Hepatic stellate cell (primary cell): ENCODE data around the gene PNKP.

Experiments used
- DNase-seq: peaks from one replicate; pipeline ENCODE4 v3.0.0; 2011; ENCODE audit warnings: low spot score

The PNKP gene

DNA sequence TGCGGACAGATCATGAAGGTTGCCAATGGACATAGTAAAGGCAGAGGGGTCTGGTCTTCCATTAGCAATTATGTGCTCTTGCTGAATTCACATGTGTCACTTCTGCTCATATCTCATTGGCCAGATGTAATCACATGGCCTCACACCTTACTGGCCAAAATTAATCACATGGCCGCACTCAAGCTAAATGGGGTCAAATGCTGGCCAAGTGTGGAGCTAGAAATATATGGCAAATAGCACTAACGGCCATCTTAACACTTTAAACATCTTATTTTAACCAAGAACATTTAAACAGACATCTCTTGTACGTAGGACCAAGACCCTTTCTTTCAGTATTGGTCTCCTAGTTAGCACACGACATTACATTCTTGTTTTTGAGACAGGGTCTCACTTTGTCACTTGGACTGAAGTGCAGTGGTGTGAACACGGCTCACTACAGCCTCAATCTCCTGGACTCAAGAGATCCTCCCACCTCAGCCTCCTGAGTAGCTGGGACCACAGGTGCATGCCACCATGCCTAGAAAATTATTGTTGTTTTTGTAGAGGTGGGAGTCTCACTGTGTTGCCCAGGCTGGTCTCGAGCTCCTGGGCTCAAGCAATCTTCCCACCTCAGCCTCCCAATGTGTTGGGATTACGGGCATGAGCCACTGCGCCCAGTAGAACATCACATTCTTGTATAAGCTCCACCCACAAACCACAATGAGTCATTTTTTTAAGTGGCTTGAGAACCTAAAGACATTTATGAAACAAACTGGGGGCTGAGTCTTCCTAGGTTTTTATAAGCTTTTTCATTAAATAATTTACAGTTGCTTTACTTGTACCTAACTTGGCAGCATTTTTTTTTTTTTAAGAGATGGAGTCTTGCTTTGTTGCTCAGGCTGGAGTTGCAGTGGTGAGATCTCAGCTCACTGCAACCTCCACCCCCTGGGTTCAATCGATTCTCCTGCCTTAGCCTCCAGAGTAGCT lies 19.4 kb downstream of the PNKP start:
- DNase-seq = peak; percentile 76

DNA sequence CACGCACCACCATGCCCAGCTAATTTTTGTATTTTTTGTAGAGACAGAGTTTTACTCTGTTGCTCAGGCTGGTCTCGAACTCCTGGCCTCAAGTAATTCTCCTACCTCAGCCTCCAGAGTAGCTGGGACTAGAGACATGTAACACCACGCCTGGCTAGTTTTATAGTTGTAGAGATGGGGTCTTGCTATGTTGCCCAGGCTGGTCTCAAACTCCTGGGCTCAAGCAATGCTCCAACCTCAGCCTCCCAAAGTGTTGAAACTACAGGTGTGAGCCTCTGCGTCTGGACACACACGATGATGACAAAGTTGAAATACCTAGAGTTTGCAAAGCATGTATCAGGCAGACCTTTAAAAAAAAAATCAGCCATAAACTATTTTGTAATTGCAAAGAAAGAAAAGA lies 21.0 kb downstream of the PNKP start:
- DNase-seq = no peak

DNA sequence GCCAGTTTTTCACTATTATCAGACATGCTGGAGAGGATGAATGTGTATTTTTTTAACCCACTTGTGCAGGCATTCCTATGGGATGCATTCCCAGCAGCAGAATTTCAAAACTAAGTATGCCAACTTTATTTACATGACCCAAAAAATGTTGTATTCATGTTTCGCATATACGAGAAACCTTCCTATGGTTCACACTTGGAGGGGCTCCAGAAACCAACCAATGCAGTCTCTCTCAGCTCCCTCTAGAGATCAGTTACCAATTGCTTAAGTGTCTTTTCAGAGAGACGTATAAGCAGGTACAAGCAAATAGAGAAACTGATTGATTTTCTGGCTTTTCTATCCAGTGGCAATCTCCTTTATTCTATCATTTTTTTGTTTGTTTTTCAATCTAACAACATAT lies 22.0 kb downstream of the PNKP start:
- no peak for DNase-seq

DNA sequence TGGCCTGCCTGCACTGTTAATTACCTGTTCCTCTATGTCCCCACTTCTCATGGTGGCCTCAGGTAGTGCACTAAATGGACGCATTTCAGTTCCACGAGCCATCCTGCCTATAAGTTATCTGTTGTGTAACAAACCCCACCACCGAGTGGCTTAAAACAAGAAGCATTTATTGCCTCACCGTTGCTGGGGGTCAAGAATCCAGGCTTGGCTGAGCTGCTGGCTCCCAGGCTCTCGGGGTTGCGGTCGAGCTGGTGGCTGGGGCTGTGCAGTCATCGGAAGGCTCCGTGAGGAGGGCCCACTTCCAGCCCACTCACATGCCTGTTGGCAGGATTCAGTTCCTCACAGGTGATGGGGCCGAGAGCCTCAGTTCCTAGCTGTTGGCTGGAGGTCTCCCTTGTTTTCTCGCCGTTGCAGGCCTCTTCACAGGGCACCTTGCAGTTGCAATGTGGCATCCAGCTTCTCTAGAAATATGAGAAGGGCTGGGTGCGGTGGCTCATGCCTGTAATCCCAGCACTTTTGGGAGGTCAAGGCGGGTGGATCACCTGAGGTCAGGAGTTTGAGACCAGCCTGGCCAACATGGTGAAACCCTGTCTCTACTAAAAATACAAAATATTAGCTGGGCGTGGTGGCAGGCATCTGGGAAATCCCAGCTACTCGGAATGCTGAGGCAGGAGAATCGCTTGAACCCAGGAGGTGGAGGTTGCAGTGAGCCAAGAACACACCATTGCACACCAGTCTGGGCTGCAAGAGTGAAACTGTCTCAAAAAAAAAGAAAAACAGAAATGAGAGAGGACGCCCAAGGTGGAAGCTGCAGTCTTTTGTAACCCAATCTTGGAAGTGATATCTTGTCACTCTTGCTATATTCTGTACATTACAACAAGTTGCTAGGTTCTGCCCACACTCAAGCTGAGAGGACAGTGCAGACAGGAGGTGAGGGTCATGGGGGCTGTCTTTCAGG lies 23.0 kb downstream of the PNKP start:
- DNase-seq = no peak

DNA sequence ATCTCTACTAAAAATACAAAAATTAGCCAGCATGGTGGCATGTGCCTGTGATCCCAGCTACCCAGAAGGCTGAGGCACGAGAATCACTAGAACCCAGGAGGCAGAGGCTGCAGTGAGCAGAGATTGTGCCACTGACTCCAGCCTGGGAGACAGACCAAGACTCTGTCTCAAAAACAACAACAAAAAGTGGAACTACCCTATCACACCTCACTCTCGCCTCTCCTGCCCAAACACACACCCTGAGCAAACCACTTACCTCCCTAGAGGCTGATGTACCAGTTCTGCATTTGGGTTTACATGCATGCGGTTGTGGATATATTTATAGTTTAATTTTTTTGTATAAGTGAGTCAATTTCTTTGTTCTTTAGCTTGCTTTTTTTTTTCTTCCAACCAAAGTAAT lies 24.1 kb downstream of the PNKP start:
- no peak for DNase-seq

DNA sequence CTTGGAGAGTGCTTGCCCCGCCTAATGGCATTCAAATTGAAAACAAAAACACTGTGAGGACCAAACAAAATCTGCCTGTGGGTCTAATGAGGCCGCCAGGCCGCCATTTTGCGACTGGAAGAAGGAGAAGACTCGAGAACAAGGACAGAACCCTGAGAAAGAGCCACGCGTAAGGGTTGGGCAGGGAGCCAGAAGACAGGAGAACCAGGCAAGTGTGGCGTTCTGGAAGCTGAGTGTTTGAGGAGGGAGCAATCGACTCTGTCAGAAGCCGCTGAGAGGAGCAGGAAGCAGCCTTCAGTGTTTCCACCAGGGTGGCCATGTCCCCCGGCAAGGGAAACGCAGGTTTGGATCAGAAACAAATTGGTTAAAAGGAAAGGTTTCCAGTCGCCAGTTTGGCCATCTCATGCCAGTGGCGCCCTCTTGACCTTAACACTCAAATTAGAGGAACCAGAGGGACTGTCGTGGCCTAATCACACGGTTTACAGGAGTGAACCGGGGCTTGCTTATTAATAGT lies 26.6 kb downstream of the PNKP start:
- no peak for DNase-seq

DNA sequence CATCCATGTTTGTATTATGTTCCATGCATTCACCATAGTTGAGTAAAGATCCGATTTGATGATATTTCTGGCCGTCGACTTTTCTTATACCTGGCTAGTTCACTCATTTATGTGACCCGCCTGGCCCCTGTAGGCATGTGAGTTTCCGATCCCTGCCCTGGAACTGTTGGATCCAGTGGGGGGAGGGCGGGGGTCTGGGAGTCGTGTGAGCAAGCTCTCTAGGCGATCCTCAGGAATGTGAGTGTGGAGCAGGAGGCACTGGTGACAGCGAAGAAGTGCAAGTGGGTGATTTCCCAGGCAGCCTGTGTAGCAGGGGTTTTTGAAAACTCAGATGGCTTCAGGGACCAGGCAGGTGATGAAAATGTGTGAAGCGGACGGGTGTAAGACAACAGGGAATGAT lies 27.1 kb downstream of the PNKP start:
- DNase-seq = no peak

DNA sequence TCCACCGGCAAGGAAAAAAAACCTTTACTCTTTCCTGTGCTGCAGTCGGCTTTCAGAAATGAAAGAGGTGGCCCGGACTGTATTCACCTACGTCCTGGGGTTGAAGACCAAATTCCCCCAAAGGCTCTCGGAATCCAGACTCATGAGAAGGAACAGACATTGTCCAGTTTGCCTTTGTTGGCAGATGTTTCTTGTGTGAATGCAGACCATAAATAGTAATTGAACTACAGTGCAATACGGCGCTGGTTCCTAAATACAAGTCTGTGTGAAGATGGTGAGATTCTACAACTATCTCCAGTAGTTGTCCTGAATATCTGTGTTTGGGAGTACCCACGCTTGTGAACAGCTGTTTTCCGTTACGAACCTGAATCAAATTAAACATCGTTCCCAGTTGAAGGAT lies 27.7 kb downstream of the PNKP start:
- DNase-seq = no peak

DNA sequence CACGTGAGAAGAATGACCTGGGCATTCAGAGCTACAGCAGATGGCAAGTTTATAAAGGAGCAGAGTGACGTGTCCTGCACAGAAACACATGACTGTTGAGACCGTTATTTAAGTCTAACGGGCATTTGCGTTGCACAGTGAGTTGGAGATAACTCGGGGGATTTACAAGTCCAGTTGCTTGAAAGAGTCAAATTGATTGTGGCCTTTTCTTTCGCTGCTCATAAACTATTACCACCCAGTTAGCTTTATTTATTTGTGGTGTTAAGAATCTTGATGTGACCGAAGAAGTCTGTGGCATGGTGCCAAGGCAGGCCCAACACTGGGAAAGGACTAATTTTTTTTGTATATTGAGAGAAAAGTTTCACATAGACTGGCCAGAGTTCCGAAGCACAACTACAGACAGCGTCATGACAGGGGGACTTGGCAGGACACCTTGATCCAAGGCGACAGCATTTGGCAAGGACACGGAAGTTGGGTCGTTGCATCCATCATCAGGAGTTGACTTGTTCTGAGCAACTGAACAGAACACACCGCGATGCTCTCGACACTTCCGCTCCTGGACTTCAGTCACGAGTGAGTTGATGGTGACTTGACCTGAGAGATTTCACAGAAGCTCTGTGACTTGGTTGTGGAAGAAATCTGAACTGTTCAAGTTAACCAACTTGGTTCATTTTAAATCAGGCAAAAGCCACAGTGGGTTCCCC lies 28.3 kb downstream of the PNKP start:
- DNase-seq = no peak

DNA sequence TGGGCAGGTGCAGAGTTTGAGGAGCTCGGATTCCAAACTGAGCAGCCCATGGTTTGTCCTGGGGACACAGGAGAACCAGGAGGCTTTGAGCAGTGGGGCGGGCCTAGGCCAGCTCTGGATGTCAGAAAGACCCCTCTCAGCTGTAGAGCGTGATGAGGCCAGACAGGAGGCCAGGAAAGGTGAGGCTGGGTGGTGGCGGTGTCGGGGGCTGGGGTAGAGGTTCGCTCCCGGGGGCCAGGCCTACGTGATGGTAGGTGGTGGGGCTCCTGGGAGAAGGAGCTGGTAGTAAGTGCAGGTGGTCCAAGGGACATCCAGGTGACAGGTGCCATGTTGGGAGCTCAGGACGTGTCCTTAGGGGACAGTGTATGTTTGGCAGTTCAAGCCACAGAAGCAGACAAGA lies 30.0 kb downstream of the PNKP start:
- DNase-seq = no peak

DNA sequence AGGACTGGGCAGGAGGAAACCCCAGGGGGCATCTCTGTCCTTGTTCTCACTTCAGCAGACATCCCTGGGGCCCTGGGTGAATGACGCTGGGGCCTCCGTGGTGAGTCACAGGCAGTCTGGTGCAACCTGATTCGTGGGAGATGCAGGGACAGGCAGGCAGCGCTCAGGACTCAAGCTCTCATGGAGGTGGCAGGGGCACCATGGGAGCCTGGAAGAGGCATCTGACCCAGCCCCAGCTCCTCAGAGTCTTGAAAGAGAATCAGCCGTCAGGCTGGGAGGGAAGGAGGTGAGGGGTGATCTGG lies 30.4 kb downstream of the PNKP start:
- DNase-seq = no peak

DNA sequence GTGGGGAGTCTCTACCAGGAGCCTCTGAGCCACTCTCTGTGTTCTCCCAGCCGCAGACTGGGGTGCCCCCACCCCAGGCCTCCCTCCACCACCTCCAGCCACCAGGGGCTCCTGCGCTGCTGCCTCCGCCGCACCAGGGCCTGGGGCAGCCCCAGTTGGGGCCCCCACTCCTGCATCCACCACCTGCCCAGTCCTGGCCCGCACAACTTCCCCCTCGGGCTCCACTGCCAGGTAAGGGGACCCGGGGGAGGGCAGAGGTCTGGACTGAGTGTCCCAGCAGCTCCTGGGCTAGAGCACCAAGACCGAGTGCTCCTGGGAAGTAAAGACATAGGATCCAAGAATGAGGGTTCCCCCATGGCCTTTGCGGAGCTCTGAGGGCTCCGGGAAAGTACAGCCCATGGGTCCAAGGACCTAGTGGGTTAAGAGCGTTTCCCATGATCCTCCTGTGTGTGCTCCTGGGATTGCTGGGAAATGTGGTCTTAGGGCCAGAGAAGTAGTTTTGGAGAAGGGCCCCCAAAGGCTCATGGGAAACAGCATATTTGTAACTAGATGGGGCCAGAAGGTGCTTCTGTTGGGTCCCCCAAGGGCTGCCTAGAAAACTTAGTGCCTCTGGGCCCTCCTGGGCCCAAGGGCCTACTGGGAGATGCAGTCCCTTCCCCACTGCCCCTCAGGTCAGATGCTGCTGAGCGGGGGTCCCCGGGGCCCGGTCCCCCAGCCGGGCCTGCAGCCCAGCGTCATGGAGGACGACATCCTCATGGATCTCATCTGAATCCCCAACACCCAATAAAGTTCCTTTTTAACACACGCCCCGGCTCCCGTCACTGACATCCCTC lies 31.0 kb downstream of the PNKP start:
- no peak for DNase-seq

DNA sequence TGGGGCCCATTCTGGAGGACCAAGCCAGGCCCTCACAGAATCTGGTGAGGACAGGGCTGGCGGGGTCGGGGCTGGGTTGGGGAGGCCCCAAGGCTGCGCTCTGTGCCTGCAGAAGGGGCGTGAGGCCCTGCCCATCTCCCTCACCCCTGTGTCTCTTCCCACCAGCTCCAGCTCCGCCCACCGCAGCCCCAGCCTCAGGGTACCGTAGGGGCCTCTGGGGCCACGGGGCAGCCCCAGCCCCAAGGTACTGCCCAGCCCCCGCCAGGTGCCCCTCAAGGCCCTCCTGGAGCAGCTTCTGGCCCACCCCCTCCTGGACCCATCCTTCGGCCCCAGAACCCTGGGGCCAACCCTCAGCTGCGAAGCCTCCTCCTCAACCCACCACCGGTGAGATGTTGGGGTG lies 31.8 kb downstream of the PNKP start:
- no peak for DNase-seq

DNA sequence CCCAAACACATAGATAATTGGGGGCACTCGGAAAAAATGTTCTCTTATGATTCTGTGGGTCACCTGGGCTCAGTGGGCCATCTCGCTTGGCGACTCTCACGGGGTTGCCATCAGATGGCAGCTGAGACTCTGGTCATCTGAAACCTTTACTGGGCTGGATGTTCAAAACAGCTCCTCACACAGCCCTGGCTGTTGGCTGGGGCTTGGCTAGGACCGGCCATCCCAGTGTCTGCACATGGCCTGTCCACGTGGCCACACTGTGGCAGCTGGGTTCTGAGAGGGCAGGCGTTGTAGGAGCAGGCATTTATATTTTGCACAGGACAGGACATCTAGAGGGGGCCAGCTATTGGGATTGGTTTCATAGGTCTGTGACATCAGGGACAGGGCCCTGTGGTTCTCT lies 33.8 kb downstream of the PNKP start:
- no peak for DNase-seq

DNA sequence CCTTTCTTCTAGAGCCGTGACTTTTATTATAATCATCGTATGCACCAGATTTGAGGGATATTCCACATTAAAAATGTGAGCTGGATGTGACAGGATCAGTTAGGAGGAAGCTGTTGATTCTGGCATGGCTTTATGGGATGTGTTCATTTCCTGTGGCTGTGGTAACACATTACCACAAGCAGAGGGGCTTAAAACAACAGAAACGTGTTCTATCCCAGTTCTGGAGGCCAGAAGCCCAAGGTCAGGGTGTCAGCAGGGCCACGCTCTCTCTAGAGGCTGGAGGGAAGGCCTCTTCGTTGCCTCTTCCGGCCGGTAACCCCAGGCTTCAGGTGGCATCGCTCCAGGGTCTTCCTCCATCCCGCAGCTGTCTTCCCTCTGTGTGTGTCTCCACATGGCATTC lies 34.8 kb downstream of the PNKP start:
- DNase-seq = no peak

DNA sequence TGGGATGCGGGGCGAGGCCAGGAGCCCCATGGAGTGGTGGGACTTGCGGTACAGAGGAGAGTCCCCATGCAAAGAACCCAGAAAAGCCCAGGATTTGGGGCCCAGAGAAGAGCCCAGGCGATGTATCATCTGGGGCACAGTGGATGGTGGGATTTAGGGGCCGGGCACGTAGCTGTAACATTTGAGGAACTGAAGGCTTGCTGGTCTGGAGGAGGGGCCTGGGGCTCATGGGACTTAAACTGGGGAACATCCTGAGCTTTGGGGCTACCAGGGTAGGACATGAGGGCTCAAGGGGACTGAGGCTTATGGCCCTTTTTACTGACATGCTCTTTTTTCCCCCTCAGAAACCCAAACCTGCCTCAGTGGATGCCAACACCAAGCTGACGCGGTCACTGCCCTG lies 35.8 kb downstream of the PNKP start:
- no peak for DNase-seq

DNA sequence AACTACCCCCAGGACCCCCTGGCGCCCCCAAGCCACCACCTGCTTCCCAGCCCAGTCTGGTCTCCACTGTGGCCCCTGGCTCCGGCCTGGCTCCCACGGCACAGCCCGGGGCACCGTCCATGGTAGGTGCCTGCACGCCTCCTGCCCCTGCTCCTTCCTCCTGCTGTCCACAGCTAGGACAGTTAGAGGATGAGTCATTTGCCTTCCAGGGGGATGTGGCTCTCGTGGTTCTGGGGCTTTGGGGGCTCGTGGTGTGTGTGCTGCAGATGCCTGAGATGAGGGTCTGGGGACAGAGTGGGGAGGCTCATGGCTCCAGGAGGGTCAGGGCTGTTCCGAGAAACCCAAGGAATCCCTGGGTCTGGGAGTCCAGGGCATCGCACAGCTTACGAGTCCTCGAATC lies 36.6 kb downstream of the PNKP start:
- DNase-seq = no peak

DNA sequence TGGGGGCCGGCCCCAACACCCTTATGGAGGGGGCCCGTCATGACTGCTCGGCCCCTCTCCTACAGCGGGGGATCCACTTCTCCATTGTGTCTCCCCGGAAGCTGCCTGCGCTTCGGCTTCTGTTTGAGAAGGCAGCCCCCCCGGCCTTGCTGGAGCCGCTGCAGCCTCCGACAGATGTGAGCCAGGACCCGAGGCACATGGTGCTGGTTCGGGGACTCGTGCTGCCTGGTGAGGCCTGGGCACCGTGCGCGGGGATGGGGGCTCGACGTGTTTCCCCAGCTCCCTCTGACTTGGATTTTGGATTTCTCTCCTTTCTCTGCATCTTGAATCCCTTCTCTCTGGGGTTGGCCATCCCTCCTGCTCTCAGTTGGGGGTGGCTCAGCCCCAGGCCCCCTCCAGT lies 37.7 kb downstream of the PNKP start:
- DNase-seq = no peak

DNA sequence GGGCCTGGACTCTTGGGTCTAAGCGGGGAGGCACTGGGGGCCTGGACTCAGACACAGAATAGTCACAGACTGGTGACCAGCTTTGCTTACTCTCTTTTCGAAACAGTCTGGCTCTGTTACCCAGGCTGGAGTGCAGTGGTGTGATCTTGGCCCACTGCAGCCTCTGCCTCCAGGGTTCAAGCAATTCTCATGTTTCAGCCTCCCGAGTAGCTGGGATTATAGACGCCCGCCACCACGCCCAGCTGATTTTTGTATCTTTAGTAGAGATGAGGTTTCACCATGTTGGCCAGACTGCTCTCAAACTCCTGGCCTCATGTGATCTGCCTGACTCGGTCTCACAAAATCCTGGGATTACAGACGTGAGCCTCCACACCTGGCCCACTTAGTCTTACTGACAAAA lies 38.2 kb downstream of the PNKP start:
- DNase-seq = no peak

DNA sequence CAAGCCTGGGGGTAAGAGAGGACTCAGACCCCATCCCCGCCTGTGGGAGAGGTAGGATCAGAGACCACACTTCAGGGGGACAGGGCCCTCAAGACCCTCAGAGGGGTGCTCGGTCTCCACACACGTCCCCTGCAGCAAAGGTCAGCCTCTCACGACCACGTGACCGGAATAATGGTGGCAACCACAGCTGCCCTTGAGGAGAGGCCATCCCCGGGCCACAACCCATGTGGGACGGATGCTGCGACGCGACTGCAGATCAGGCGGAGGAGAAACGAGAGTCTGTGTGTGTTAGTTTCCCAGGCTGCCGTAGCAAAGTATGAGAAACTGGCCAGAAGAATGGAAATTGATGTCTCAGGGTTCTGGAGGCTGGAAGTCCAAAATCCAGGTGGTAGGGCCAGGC lies 40.3 kb downstream of the PNKP start:
- DNase-seq = no peak

DNA sequence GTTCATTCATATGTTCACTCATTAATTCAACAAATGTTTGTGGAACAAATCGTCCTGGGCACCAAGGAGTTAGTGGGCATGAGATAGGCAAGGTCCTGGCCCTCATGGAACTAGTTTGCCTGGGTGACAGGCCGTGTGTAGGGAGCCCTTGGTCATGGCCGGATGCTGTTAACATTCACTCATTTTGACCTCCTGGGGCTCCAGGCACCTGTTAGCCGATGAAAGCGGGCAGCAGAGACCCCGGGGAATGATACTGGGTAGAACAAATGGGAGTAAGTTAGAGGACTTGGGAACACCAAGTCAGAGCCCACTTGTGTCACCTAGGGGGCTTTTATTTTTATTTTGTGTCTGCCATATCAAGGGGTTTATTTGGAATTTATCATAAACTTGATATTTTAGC lies 42.7 kb downstream of the PNKP start:
- DNase-seq = no peak

DNA sequence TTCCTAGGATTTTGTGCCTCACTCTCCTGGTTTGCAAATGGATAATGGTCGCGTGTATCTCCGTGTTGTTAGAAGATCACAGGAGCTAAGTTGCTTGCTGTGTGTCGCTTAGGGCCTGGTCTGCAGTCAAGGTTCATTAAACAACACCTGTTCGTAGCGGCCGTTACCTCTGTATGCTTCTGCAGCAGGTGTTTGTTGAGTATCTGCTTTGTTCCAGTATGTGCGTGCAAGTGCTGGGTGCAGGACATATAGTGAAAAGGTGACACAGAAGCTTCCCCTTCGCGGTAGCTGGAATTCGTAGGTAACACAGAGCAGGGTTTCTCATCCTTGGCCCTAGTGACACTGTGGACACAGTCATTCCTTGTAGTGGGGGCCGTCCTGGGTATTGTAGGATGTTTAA lies 43.9 kb downstream of the PNKP start:
- no peak for DNase-seq
